Activated CD4-positive, CD25-positive, alpha-beta regulatory T cell treated with anti-CD3 and anti-CD28 coated beads, Interleukin-2, amount 50 U/mL, for 24 hours (primary cell): ENCODE measurements around the gene NEK5.
A peak's percentile ranks its signal among the peaks of the same experiment; 100 is the strongest.
"Not testable (repeated sequence)": the region's sequence is repeated elsewhere in the genome, so short reads cannot be mapped to it uniquely, and the experiment has no call there.

ENCODE experiments used
- ATAC-seq, 2 donors: fragments of 150-1000 bp; cut with Tn5 transposase; one replicate each; pipeline ENCODE4 v1.10.0; 2021; ENCODE audit warnings: mild to moderate bottlenecking in 1 of 2, moderate library complexity in 1 of 2

Gene NEK5

GRCh38 chr13:52067237-52067636 lies 61.6 kb downstream of the NEK5 start:
- no peak for ATAC-seq

DNA sequence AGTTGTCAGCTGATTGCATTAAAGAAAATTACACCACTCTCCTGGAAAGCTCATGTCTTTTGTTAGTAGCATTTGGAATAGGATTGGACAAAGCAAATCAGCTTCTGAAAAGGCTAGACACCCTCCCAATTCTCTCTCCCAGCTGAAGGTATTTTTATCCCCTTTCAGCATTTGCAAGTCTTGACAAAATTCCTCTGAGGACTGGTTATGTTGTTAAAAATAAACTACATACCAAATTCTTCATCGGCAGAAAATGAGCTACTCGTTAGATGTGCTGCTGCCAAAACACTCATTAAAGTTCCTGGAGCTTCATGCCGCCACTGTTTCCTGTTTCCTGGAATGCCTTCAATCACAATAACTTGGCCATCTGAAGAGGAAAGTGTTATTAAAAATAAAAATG lies 67.3 kb downstream of the NEK5 start:
- no peak for ATAC-seq

DNA sequence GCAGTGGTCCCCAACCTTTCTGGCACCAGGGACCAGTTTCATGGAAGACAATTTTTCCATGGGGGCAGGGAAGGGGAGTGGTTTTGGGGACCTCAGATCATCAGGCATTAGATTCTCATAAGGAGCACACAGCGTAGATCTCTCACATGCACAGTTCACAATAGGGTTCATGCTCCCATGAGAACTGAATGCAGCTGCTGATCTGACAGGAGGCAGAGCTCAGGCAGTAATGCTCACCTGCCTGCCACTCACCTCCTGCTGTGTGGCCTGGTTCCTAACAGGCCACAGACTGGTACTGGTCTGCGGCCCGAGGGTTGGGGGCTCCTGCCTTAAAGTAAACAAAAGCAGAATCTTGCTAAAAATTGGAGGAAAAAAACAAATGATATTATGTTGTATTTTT lies 67.8 kb downstream of the NEK5 start:
- ATAC-seq, result not testable (repeated sequence)

DNA sequence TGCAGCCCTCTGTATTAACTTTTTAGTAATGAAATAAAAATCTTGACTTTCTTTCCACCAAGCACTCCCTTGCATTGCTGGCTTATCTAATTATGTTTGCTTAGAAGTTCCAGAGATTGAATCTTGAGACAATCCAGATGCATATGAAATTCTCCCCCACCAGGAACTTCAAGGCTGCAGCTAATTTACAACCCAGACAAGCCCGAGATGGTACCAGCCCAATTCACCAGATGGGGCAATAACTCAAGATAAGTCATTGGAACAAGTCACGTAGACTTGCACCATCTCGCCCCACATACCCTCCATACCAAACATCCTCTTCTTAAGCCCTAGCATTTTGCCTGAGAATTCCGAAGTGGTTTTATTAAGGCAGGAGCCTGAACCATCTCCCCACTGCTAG lies 75.4 kb downstream of the NEK5 start:
- no peak for ATAC-seq

GRCh38 chr13:52051400-52051799 lies 77.5 kb downstream of the NEK5 start:
- ATAC-seq, result no peak

DNA sequence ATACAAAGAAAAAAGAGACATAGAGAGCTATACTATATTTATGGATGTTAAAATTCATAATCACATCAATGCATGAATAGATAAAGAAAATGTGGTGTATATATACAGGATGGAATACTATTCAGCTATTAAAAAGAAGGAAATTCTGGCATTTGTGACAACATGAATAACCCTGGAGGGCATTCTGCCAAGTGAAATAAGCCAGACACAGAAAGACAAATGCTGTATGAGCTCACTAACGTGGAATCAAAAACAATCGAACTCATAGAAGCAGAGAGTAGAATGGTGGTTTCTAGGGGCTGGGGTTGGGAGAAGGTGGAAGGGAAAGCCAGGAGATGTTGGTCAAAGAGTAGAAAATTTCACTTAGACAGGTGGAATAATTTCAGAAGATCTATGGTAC lies 80.4 kb downstream of the NEK5 start:
- ATAC-seq, result no peak

GRCh38 chr13:52047463-52047862 lies 81.4 kb downstream of the NEK5 start:
- ATAC-seq, result no peak

GRCh38 chr13:52043675-52044074 lies 85.2 kb downstream of the NEK5 start:
- no peak for ATAC-seq

DNA sequence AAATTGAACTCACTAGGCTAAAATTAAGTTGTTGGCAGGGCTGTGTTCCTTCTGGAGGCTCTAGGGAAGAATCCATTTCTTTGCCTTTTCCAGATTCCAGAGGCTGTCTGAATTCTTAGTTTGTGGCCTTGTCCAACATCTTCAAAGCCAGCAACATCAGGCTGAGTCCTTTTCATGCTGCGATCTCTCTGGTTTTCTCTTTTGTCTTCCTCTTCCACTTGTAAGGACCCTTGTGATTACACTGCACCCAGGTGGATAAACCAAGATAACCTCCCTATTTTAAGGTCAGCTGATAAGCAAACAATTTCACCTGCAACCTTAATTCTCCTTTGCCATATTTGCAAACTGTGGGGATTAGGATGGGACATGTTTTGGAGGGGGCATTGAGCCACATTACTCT lies 92.8 kb downstream of the NEK5 start:
- ATAC-seq, result no peak

DNA sequence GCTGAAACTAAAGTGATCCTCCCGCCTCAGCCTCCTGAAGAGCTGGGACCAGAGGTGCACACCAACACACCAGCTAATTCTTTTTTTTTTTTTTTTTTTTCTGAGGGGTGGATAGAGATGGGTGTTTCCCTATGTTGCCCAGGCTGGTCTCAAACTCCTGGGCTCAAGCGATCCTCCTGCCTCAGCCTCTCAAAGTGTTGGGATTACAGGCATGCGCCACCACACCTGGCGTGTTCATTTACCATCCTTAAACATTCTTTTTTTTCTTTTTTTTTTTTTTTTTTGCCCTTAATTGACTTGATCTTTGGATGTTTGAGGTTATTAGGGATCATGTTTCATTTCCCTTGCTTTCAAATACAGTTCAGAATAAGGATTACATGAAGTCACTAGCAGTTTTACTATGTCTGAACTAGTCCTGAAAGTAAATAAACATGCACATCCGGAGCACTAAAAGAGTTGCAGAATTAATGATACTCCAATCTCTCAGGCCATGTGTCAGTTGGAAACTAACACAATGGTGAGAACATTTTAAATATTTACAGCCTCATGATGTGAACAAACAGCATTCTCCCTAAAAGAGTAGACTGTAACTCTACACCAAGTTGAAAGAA lies 94.2 kb downstream of the NEK5 start:
- no peak for ATAC-seq

DNA sequence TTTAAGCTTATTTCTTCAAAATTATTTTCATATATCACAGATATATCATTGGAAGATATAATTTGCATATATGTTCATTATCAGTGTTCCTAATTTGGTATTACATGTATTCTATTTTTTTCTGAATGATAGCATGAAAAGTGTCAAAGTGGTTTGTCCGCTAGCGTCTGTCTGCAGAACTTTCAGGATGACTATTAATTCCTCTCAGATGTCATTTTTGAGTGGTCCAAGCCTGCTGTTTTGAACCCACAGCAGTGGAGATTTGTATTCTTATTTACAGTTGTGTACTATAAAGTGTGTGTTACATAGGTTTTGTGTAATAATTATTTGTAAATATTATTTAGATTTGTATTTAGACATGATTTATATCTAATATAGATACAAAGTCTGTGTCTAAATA lies 95.8 kb downstream of the NEK5 start:
- ATAC-seq, result no peak

DNA sequence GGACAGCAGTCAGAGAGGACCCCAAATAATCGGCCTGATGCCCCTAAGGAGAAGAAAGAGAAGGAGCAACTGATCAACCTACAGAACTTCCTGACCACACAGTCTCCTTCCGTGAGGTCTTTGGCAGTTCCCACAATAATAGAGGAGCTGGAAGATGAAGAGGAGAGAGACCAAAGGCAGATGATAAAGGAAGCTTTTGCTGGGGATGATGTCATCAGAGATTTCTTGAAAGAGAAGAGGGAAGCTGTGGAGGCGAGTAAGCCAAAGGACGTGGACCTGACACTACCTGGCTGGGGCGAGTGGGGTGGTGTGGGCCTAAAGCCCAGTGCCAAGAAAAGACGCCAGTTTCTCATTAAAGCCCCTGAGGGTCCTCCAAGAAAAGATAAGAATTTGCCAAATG lies 98.5 kb downstream of the NEK5 start:
- ATAC-seq, result not testable (repeated sequence)

DNA sequence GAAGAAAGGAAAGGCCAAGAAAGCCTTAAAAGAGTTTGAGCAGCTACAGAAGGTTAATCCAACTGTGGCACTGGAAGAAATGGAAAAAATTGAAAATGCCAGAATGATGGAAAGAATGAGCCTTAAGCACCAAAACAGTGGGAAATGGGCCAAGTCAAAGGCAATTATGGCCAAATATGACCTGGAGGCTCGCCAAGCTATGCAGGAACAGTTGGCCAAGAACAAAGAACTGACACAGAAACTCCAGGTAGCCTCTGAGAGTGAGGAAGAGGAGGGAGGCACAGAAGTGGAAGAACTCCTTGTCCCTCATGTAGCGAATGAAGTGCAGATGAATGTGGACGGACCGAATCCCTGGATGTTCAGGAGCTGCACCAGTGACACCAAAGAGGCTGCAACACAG lies 99.3 kb downstream of the NEK5 start:
- no peak for ATAC-seq

DNA sequence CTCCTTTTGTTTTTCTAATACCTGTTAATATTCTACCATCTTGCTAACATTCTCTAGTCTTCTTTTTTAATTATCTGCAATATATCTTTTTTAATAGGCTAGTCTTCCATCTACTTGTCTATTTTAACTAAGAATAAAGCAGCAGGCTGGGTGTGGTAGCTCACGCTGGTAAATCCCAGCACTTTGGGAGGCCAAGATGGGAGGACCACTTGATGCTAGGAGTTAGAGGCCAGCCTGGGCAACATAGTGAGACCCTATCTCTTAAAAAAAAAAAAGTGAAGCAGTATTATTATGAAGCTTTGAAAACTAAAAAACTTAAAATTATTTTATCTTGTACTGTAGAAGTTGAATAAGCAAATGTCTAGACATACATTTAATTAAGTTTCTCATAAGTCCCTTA lies 101.0 kb downstream of the NEK5 start:
- ATAC-seq, result no peak

GRCh38 chr13:52026246-52026626 lies 102.6 kb downstream of the NEK5 start:
- ATAC-seq, result no peak

DNA sequence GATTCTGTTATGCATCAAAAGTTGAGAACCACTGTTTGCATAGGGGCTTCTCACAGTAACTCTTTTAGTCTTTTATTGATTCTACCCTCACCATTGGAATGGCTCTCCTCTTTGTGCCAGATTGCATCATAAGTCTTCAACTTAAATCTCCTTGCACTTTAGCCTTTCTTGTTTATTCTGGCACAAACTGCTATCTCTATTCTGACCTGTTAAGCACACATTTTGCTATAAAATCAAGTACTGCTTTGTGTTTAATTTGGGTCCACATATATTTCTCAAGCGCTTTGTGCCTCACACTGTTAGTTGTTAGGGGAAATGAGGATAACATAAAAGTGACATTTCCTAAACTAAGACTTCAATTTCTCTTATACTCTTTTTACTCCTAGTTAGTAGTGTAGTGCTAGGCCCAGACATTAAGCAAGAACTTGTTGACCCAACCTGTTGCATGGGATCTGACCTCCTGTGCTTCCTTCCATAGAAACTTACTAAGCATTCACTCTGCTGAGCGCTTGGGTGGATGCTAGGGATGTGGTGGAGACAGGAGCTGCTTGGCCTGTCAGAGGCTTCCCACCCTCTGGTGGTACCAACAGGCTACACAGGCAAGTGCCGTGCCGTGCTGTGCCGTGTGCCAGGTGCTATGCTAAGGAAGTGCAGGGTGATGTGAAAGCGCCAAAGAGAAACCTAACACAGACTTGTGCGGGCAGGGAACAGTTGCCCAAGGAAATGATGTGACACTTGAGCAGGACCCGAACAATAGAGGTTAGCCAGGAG lies 103.2 kb downstream of the NEK5 start:
- ATAC-seq, result no peak

- ATAC-seq, result no peak
Measured at GRCh38 chr13:52024481-52024880, 104.4 kb downstream of the NEK5 start, which contains the start of gene UTP14C. UTP14C (plus strand) TSS chr13:52024691; CDS start chr13:52028805, 4,114 bp downstream.

- no peak for ATAC-seq
Measured at GRCh38 chr13:52022356-52022755, 106.5 kb downstream of the NEK5 start.

GRCh38 chr13:52020191-52020590 lies 108.7 kb downstream of the NEK5 start:
- no peak for ATAC-seq

DNA sequence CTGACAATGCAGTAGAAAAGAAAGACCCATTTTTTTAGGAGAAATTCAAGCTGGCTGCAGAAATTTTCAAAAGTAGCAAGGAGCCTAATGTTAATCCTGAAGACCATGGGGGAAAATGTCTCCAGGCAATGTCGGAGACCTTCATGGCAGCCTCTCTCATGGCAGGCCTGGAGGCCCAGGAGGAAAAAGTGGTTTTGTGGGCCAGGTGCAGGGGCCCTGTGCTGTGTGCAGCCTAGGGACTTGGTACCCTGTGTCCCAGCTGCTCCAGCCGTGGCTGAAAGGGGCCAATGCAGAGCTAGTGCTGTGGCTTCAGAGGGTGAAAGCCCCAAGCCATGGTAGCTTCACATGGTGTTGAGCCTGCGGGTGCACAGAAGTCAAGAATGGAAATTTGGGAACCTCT lies 112.6 kb downstream of the NEK5 start:
- ATAC-seq, result no peak

DNA sequence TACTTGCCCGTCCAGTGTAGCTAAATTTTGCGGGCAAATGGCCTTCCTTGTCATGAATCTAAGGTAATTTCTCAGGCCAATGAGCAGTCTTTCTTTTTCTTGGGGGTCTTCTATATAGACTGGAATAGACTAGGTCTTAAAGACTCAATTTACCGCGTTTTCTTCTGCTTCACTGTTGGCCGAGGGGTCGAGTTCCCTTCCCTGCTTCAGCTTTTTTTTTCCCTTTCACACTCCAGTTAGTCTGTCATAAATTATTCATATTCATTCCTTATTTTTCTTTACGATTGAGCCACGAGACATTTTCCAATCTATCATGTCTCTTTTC lies 116.4 kb downstream of the NEK5 start:
- ATAC-seq, result no peak

DNA sequence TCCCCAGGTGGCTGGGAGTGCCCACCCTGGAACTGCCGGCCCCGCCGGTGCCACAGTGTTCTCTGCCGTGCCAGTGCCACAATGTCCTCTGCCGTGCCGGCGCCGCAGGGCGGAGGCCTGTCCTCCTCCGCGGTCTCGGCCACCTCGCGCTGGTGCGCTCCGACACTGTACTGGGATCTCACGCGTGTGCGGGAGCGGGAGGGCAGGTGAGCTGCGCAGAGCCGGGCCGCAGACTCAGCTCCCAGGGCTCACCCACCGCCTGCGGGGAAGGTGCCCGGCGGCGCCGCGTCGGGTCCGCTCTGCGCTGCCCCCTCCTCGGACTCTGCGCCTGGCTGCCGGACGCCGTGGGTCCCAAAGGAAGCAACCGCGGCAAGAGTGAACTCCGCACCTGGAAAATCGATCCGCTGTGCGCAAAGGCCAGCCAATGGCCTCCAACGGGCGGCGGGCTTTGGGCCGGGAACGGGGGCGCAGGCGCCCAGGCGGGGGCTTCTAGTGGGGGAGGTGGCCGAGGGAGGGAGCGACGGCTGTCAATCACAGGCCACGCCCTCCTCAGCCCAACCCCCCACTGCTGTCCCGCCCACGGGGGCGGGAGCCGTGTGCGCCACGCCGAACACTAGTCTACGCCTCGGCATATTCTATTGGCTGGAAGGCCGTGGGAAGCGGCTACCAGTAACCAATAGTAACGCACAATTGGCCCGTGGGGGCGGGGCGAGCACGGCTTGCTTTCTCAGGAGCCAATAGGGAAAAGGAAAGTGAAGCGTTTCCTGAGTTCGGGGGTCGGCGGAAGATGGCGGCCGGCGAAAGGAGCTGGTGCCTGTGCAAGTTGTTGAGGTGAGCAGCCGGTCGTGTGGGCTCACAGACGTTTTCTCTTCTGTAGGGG lies 117.0 kb downstream of the NEK5 start, which contains the start of gene ALG11:
ALG11 (plus strand) TSS at position 767 of the 880 bp plus-strand sequence; CDS start at position 788, 21 bp downstream.
- ATAC-seq, result peak; percentile 99

DNA sequence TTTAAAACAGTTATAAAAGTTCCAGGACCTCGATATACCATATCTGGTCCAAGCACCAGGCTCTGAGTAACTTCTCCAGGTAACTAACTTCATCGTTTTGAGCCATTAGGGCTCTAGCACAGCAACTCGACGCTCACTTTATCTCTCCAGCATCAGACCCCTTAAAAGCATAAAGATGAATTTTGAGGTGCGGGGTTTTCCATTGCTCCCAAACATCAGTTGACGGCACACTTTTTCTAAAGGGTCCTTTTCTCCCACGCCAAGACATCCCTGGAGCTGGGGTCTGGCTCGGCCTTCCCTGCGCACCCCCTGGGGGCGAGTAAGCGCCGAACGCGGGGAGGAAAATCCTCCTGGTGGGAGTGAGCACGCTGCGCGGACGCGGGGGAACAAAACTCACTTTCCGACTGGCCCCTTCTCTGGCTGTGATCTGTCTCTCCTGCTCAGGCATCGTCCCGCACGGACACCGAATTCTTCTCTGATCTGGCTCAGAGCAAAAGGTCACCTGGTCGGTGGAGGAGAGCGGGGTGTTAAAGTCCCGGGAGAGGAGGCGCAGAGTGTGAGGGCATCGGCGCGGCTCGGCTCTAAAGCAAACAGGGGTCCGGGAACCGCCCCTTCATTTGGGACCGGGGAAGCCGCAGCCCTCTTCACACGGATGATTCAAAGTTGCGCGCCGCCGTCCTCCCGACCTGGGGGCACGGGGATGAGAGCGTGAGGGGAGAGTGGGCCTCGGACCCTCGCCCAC lies 117.8 kb downstream of the NEK5 start, which contains the start of gene ATP7B:
ATP7B (minus strand) TSS at position 561 of the 742 bp plus-strand sequence; CDS start at position 448, 113 bp downstream.
- no peak for ATAC-seq
